GM06990 (cell line): ENCODE data around the gene DPYSL4.

ENCODE experiments used
- DNase-seq: peaks from one replicate; pipeline ENCODE4 v3.0.0-alpha.2; 2011; ENCODE audit not compliant: insufficient read length; ENCODE audit errors: extremely low read depth
- H3K27me3 ChIP-seq: replicated peaks from 2 replicates; pipeline ENCODE4 v1.6.0; 2011; ENCODE audit warnings: low read length; ENCODE audit not compliant: control insufficient read depth, insufficient read depth
- H3K36me3 ChIP-seq: 2 replicates; pipeline ENCODE4 v1.5.1; 2011; ENCODE audit warnings: low read length; ENCODE audit not compliant: control insufficient read depth, insufficient read depth
- H3K4me3 ChIP-seq: replicated peaks from 2 replicates; pipeline ENCODE4 v1.5.1; 2011; ENCODE audit warnings: low read depth, mild to moderate bottlenecking, control low read depth, low read length
- TF ChIP-seq, protein P1 (sequence below): IDR thresholded peaks from 2 replicates; pipeline ENCODE4 v1.5.1; 2011; ENCODE audit warnings: low read length, control low read depth, mild to moderate bottlenecking, inconsistent platforms; ENCODE audit not compliant: insufficient read depth, poor library complexity, severe bottlenecking

Gene DPYSL4

GRCh38 chr10:132189016-132189415 is 2.3 kb downstream of the DPYSL4 start:
- DNase-seq: no peak
- Histone ChIP-seq H3K4me3 (no peak overlapping the region), H3K36me3 (no peaks in the 10 kb centered on the region), H3K27me3 (no peaks in the 10 kb centered on the region; the same call in 1 of the 2 replicates)
- TF ChIP-seq, protein P1, sequence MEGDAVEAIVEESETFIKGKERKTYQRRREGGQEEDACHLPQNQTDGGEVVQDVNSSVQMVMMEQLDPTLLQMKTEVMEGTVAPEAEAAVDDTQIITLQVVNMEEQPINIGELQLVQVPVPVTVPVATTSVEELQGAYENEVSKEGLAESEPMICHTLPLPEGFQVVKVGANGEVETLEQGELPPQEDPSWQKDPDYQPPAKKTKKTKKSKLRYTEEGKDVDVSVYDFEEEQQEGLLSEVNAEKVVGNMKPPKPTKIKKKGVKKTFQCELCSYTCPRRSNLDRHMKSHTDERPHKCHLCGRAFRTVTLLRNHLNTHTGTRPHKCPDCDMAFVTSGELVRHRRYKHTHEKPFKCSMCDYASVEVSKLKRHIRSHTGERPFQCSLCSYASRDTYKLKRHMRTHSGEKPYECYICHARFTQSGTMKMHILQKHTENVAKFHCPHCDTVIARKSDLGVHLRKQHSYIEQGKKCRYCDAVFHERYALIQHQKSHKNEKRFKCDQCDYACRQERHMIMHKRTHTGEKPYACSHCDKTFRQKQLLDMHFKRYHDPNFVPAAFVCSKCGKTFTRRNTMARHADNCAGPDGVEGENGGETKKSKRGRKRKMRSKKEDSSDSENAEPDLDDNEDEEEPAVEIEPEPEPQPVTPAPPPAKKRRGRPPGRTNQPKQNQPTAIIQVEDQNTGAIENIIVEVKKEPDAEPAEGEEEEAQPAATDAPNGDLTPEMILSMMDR: no peak

DNA sequence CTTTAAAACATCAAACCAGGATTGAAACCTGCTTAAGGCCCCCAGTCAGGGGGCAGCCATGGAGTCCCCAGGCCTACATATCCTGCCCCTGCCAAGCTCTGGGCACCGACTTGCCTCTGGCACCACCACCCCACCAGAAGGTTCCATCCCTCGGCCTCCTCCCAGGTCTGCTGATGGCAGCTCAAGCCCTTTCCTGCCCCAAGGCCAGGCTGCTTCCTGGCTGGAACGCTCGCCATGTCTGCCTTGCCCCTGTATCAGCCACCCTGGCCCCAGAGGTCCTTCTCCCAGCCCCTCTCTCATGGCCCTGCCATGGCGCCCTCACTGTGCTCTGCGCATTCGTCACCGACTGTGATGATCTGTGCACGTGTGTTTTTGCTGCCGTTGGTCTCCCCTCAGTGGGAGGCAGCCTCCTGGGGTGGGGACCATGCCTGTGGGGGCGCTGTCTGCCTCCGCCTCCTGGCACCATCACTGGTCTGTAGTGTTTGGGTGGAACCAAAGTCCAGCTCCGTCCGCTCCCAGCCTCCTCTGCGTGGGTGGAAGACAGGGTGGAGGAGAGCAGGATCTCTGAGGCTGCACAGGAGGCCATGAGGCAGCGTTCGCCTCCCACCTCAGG is 3.2 kb downstream of the DPYSL4 start:
- TF ChIP-seq, protein P1: no peak
- Histone ChIP-seq H3K4me3 (no peak overlapping the region), H3K27me3 (no peaks in the 10 kb centered on the region; the same call in 1 of the 2 replicates), H3K36me3 (no peaks in the 10 kb centered on the region)
- no peak for DNase-seq

DNA sequence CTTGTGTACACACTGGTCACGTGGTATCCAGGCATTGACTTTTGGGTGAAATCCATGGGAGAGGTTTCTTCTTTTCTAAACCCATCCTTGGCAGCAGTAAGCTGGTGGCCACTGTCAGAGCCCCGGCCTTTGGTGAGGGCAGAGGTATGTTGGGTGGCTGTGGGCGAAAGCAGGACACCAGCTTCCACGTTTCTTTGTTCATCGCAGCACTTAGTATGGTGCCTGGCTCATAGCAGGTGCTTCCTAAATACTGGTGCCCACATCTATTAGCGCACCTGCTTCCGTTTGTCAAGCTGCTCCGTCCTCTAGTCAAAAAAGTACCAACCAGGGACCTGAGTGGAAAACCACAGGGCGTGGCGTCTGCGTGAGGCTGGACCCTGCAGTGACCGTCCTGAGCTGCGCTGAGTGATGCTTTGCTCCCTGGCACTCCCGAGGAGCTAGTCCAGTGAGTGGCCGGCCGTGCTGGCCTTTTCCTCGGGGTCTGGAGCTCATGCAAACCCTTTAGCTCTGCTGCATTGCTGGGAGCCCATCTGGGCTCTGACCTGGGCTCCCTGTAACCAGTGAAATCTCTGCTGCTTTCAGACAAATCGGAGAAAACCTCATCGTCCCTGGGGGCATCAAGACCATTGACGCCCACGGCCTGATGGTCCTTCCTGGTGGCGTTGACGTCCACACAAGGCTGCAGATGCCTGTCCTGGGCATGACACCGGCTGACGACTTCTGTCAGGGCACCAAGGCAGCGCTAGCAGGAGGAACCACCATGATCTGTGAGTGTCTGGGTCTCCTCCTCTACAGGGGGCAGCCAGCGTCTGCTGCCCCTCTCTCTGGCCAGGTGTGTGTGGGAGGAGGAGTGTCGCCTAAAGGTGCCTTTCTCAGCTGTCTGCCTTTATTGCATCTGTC is 5.6 kb downstream of the DPYSL4 start:
- Histone ChIP-seq H3K27me3 (no peaks in the 10 kb centered on the region), H3K36me3 (no peaks in the 10 kb centered on the region), H3K4me3 (no peak overlapping the region)
- no peak for DNase-seq
- TF ChIP-seq, protein P1: no peak

- Histone ChIP-seq H3K27me3 (no peaks in the 10 kb centered on the region), H3K36me3 (no peaks in the 10 kb centered on the region), H3K4me3 (no peak overlapping the region)
- no peak for DNase-seq
- TF ChIP-seq, protein P1: no peak
Observed at GRCh38 chr10:132192991-132193665, 6.4 kb downstream of the DPYSL4 start.

DNA sequence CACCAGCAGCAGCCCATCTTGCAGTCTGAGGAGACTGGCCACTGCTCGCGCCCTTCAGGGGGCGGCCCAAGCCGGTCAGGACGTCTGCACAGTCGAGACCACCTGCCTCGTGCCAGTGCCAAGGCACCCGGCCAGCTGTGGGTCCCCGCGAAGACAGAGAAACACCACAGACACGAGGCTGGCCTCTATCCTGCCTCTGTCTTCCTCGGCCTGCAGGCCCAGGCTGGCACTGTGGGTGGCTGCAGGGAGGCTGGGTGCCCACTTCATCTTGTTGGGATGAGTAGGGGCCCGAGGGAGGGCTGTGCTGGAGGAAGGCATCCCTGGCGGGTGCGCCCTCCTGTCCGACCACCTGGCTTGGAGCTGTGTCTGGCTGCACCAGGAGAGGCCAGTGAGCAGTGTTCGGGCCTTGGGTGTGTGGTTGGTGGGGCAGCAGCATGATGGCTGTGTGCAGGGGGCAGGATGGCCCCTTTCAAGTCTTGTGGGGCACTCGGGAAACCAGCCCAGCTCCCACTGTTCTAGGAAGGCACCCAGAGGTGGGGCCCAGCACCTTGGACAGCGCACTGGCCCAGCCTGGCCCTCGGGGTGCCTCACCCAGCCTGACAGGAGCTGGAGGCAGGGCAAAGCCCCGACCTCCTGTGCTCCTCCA is 7.3 kb downstream of the DPYSL4 start:
- TF ChIP-seq, protein P1: no peak
- H3K4me3 ChIP-seq: no peak overlapping the region
- H3K27me3 ChIP-seq: no peaks in the 10 kb centered on the region
- no peaks in the 10 kb centered on the region for H3K36me3 ChIP-seq
- no peak for DNase-seq
